Transverse colon (tissue), 4 donors: ENCODE data around the gene ONECUT3.

Source experiments
- EP300 ChIP-seq: sonication (generic); formaldehyde crosslinking; IDR thresholded peaks from one replicate; pipeline ENCODE4 v1.6.1; 2017; ENCODE audit warnings: antibody characterized with exemption, low read depth
- POLR2A ChIP-seq: fragments of 450-650 bp; IDR thresholded peaks from one replicate; pipeline ENCODE4 v1.6.1; 2016; ENCODE audit warnings: antibody characterized with exemption, mild to moderate bottlenecking, moderate library complexity
- POLR2AphosphoS5 ChIP-seq, 3 donors: sonication (generic); formaldehyde crosslinking; IDR thresholded peaks; one replicate each; pipeline ENCODE4 v1.6.1; 2016; ENCODE audit warnings: antibody characterized with exemption in 3 of 3
- TF ChIP-seq, protein P1 (sequence below), 5 experiments: fragments of 200-600 bp in 3 of 5; fragments of 450-650 bp in 2 of 5; sonication (generic) in 3 of 5; IDR thresholded peaks; 1 replicate in 2 of 5; 2 replicates in 3 of 5; pipeline ENCODE4 v1.5.1; 2016 to 2017; ENCODE audit warnings: antibody characterized with exemption in 5 of 5, inconsistent platforms in 3 of 5, mild to moderate bottlenecking in 2 of 5, moderate library complexity in 1 of 5

DNA sequence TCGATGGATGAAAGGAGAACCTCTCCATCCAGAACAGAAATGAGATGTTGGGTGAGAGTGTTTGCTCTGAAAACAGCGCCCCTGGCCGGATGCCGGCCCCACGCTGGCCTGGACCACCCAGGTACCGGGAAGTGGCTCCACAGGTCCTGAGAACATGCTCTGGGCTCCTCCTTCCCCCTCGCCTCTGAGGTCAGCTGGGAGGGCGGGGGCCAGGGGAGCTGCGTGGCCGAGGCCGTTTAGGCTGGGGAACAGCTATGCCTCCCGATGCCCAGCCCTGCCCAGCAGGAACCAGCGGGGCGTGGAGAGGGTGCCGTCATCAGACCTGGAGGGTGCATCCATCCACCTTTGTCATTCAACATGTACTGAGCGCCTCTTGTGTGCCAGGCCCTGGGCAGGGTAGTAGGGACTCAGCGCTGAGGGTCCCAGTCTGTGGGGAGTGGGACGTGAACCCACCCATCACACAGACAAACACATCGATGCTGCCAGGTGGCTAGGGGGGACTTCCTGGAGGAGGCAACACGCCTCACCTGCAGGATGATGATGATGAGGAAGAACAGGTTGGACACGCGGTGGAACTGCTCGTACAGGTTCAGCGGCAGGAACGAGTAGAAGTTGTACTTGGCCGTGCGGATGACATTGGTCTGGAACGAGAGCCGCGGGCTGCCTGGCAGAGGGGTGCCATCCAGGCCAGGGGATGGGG lies 54.5 kb downstream of the ONECUT3 start:
- TF ChIP-seq, protein P1, sequence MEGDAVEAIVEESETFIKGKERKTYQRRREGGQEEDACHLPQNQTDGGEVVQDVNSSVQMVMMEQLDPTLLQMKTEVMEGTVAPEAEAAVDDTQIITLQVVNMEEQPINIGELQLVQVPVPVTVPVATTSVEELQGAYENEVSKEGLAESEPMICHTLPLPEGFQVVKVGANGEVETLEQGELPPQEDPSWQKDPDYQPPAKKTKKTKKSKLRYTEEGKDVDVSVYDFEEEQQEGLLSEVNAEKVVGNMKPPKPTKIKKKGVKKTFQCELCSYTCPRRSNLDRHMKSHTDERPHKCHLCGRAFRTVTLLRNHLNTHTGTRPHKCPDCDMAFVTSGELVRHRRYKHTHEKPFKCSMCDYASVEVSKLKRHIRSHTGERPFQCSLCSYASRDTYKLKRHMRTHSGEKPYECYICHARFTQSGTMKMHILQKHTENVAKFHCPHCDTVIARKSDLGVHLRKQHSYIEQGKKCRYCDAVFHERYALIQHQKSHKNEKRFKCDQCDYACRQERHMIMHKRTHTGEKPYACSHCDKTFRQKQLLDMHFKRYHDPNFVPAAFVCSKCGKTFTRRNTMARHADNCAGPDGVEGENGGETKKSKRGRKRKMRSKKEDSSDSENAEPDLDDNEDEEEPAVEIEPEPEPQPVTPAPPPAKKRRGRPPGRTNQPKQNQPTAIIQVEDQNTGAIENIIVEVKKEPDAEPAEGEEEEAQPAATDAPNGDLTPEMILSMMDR (IDR thresholded peaks at IDR 0.05) = no peak
- TF ChIP-seq POLR2A = no peak
- no peak for TF ChIP-seq POLR2AphosphoS5 (IDR thresholded peaks at IDR 0.05)
- no peak for TF ChIP-seq EP300
